K562 (cell line): ENCODE results near the gene SLIT2. TPM values are rescaled to one million over a fixed set of nuclear protein-coding genes. Genes with fewer than 3 reads are reported as not detected.

Source experiments
- ATAC-seq: fragments of 200-7000 bp; cut with Tn5 transposase; 3 replicates; pipeline ENCODE4 v1.9.1; 2020; ENCODE audit warnings: moderate library complexity
- BruUV-seq: library from RNA; stranded (reverse); fragments of 400-500 nt; replicated peaks from 2 replicates; lab custom pipeline; 2021; lab: Mats Ljungman, UMichigan
- CTCF ChIA-PET: fragments of 300-600 bp; formaldehyde crosslinking; extraction: SDS; loops from one replicate; lab custom pipeline; 2021; ENCODE audit warnings: low intra/inter-chr PET ratio; lab: Yijun Ruan, JAX
- POLR2A ChIA-PET: fragments of 300-600, 350-650 bp; sonication (Branson Sonifier 250); formaldehyde crosslinking; extraction: SDS; loops from one replicate; lab custom pipeline; 2021; ENCODE audit warnings: antibody characterized with exemption, inconsistent platforms; lab: Yijun Ruan, JAX
- DNase-seq, 4 experiments: peaks; one replicate each; pipeline versions ENCODE4 v3.0.0 to v3.0.0-alpha.2; 2011 to 2018; ENCODE audit warnings: low spot score in 3 of 4, mixed read lengths in 3 of 4; ENCODE audit errors: extremely low read depth in 1 of 4
- FAIRE-seq: peaks from 2 replicates; lab custom pipeline; 2011; peaks lifted over from hg19 to GRCh38; lab: Jason Lieb, UNC
- H2AFZ ChIP-seq: 2 replicates; pipeline ENCODE4 v1.6.0; 2011; ENCODE audit warnings: low read depth, low read length, control low read depth, inconsistent platforms
- H3K27ac ChIP-seq: fragments of 200-600 bp; 3 replicates; pipeline ENCODE4 v1.8.0; 2011; ENCODE audit warnings: low read depth, mild to moderate bottlenecking, control low read depth, inconsistent platforms, low read length, moderate library complexity, mixed read lengths; ENCODE audit errors: extremely low read depth
- H3K27me3 ChIP-seq, 2 experiments: fragments of 300-600 bp in 1 of 2; 2 replicates in 1 of 2; 3 replicates in 1 of 2; pipeline versions ENCODE4 v1.6.0 to v1.8.0; 2011; ENCODE audit warnings: inconsistent platforms in 2 of 2, low read length in 2 of 2, mild to moderate bottlenecking in 1 of 2, mixed read lengths in 1 of 2, moderate library complexity in 1 of 2; ENCODE audit not compliant: control insufficient read depth in 2 of 2, insufficient read depth in 2 of 2
- H3K36me3 ChIP-seq: fragments of 300-600 bp; 3 replicates; pipeline ENCODE4 v1.8.0; 2011; ENCODE audit warnings: mild to moderate bottlenecking, low read length, inconsistent platforms; ENCODE audit not compliant: control insufficient read depth, insufficient read depth
- H3K4me1 ChIP-seq, 2 experiments: fragments of 200-600 bp in 1 of 2; replicated peaks in 1 of 2; 2 replicates in 1 of 2; 3 replicates in 1 of 2; pipeline versions ENCODE4 v1.5.1 to v1.8.0; 2011; ENCODE audit warnings: inconsistent platforms in 2 of 2, low read length in 2 of 2, mild to moderate bottlenecking in 1 of 2, mixed read lengths in 1 of 2, moderate library complexity in 1 of 2; ENCODE audit not compliant: control insufficient read depth in 2 of 2, insufficient read depth in 2 of 2
- H3K4me2 ChIP-seq: 2 replicates; pipeline ENCODE4 v1.6.1; 2011; ENCODE audit warnings: low read length, control low read depth, inconsistent platforms, mixed read lengths; ENCODE audit not compliant: insufficient read depth
- H3K4me3 ChIP-seq: fragments of 200-600 bp; sonication (generic), shearing (Covaris generic); 2 replicates; pipeline ENCODE4 v1.5.1; 2016; ENCODE audit warnings: control low read depth, inconsistent platforms
- H3K79me2 ChIP-seq: fragments of 200-600 bp; 3 replicates; pipeline ENCODE4 v1.8.0; 2011; ENCODE audit warnings: low read length, inconsistent platforms; ENCODE audit not compliant: control insufficient read depth, insufficient read depth
- H3K9ac ChIP-seq, 2 experiments: 2 replicates each; pipeline versions ENCODE4 v1.6.0 to v1.6.1; 2011; ENCODE audit warnings: low read depth in 2 of 2, low read length in 2 of 2, control low read depth in 1 of 2, inconsistent platforms in 1 of 2, mild to moderate bottlenecking in 1 of 2, mixed read lengths in 1 of 2; ENCODE audit not compliant: insufficient read depth in 1 of 2
- H3K9me1 ChIP-seq: one replicate; pipeline ENCODE4 v1.6.0; 2011; ENCODE audit warnings: inconsistent platforms, mild to moderate bottlenecking, low read length, moderate library complexity; ENCODE audit not compliant: control insufficient read depth, insufficient read depth
- H3K9me3 ChIP-seq: replicated peaks from 2 replicates; pipeline ENCODE4 v1.5.1; 2011; ENCODE audit warnings: low read depth, low read length, inconsistent platforms; ENCODE audit not compliant: control insufficient read depth, insufficient read depth
- H4K20me1 ChIP-seq: replicated peaks from 2 replicates; pipeline ENCODE4 v1.6.1; 2011; ENCODE audit warnings: low read length, inconsistent platforms, mixed read lengths; ENCODE audit not compliant: control insufficient read depth, insufficient read depth
- ARID2 ChIP-seq: fragments of 450-650 bp; IDR thresholded peaks from 2 replicates; pipeline ENCODE4 v1.6.1; 2017; ENCODE audit warnings: antibody characterized with exemption, mild to moderate bottlenecking
- BRF1 ChIP-seq: IDR thresholded peaks from 3 replicates; pipeline ENCODE4 v1.6.1; 2011; ENCODE audit warnings: borderline replicate concordance, mild to moderate bottlenecking; ENCODE audit not compliant: insufficient read length; ENCODE audit errors: extremely low read depth
- CREM ChIP-seq: IDR thresholded peaks from 2 replicates; pipeline ENCODE4 v1.6.1; 2014; ENCODE audit warnings: antibody characterized with exemption, low read depth
- HDAC3 ChIP-seq: fragments of 450-650 bp; IDR thresholded peaks from 2 replicates; pipeline ENCODE4 v1.6.1; 2018; ENCODE audit warnings: borderline replicate concordance, mild to moderate bottlenecking, moderate library complexity; ENCODE audit not compliant: partially characterized antibody
- HDAC6 ChIP-seq: IDR thresholded peaks from 2 replicates; pipeline ENCODE4 v1.6.1; 2012; ENCODE audit warnings: low read depth, mild to moderate bottlenecking, control low read depth, inconsistent platforms, low read length, moderate library complexity
- KDM5B ChIP-seq: fragments of 200-600 bp; sonication (generic); IDR thresholded peaks from 2 replicates; pipeline ENCODE4 v1.6.1; 2012; ENCODE audit warnings: low read depth, mild to moderate bottlenecking, moderate library complexity, low read length, control low read depth, inconsistent platforms; ENCODE audit not compliant: insufficient replicate concordance
- MAFF ChIP-seq: IDR thresholded peaks from 2 replicates; pipeline ENCODE4 v1.6.1; 2012; ENCODE audit warnings: low read length, improper control_type of control experiment
- PHB ChIP-seq: fragments of 250-450 bp; sonication (Bioruptor Pico); IDR thresholded peaks from 2 replicates; pipeline ENCODE4 v1.5.0; 2021
- TAF7 ChIP-seq: fragments of 450-650 bp; IDR thresholded peaks from 2 replicates; pipeline ENCODE4 v1.6.1; 2016; ENCODE audit warnings: missing genetic modification characterization, missing compliant biosample characterization
- ZC3H4 ChIP-seq: sonication (generic); formaldehyde crosslinking; IDR thresholded peaks from 2 replicates; pipeline ENCODE4 v1.9.0; 2021; ENCODE audit warnings: missing genetic modification reagents, borderline replicate concordance
- ZKSCAN3 ChIP-seq: fragments of 250-450 bp; sonication (Bioruptor Pico); IDR thresholded peaks from 2 replicates; pipeline ENCODE4 v1.4.0; 2020
- WGBS: fragments of 100-300 bp; shearing (Covaris generic); methylation state at CpG from one replicate; pipeline ENCODE4 v1.1.6; 2016; ENCODE audit warnings: low coverage, mixed read lengths; ENCODE audit not compliant: insufficient coverage; ENCODE audit errors: missing lambda C conversion rate; 5-methylcytosine and 5-hydroxymethylcytosine counted together
- in situ Hi-C: fragments of 300-500 bp; cut with MboI; formaldehyde crosslinking; loops from 4 replicates; pipeline ENCODE4 v1.15.0; 2018; ENCODE audit warnings: inconsistent platforms, mixed read lengths
- intact Hi-C: fragments of 100-400 bp; cut with micrococcal nuclease; formaldehyde crosslinking; loops from 2 replicates; pipeline ENCODE4 v1.14.2; 2022
- polyA plus RNA-seq, 8 experiments: library from polyadenylated mRNA; depleted of rRNA in 4 of 8; stranded (reverse) in 5 of 8; unstranded in 3 of 8; fragments of >200 nt; fragmentation: Nextera tagmentation in 2 of 8; fragmentation: Illumina TruSeq in 1 of 8; extraction: Ambion mirVana in 2 of 8; extraction: Trizol in 1 of 8; gene quantifications; 2 replicates each; pipeline versions ENCODE4 v1.2.1 to v1.2.3, GENCODE V29; 2011 to 2014; ENCODE audit warnings: inconsistent platforms in 1 of 8, missing spikeins in 1 of 8
- total RNA-seq, 7 experiments: library from RNA; depleted of rRNA in 6 of 7; stranded (reverse); fragments of >200 nt in 6 of 7; fragmentation: Illumina TruSeq in 2 of 7; extraction: Trizol in 2 of 7; gene quantifications; 2 replicates each; pipeline versions ENCODE4 v1.2.1 to v1.2.3, GENCODE V29; 2011 to 2021; ENCODE audit warnings: low replicate concordance in 1 of 7
- TF ChIP-seq, protein P1 (sequence below): sonication (generic); formaldehyde crosslinking; IDR thresholded peaks from 2 replicates; pipeline ENCODE4 v1.9.0; 2022; ENCODE audit warnings: mild to moderate bottlenecking, missing genetic modification reagents
- TF ChIP-seq, protein P2 (sequence below): sonication (generic); formaldehyde crosslinking; IDR thresholded peaks from 2 replicates; pipeline ENCODE4 v1.8.1; 2023; ENCODE audit warnings: missing genetic modification reagents, mild to moderate bottlenecking, borderline replicate concordance
- TF ChIP-seq, protein P3 (sequence below): fragments of 200-800 bp; sonication (Bioruptor generic); IDR thresholded peaks from 2 replicates; pipeline ENCODE4 v1.6.1; 2017; ENCODE audit warnings: missing genetic modification characterization, missing compliant biosample characterization
- TF ChIP-seq, protein P4 (sequence below): fragments of 450-650 bp; conservative IDR thresholded peaks from 2 replicates; pipeline ENCODE4 v1.6.1; 2016; ENCODE audit warnings: missing genetic modification characterization, low read depth, mild to moderate bottlenecking, missing compliant biosample characterization, moderate library complexity

SLIT2 gene
- total and polyA plus RNA-seq, 9 of the 15 experiments (the other 6 are each of a cell fraction or from before 2014, with no cell fraction given), result 1.8 to 8.1 (median 4.1) TPM

DNA sequence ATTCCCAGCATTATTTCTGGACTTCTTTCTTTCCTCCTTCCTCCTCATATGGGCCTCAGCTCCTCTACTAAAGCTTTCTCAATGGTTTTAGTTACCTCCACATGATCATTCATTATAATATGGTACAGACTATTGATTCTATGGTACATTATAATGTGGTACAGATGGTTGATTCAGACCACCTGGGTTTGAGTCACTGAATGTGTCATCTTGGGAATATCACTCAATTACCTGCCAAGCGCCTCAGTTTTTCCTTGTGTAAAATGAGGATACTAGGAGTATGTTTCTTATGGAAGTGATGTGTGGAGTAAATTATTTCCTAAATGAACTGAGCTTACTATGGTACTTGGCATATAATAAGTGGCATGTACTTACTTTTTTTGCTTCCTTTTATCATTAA lies 27.7 kb downstream of the SLIT2 start:
- H4K20me1 ChIP-seq, result no peaks in the 10 kb centered on the region
- ChIA-PET CTCF (no interaction called here), POLR2A (no interaction called here)
- H2AFZ ChIP-seq, result no peak overlapping the region
- no peak for DNase-seq
- no peak overlapping the region for H3K27ac ChIP-seq
- no peaks in the 10 kb centered on the region for H3K4me1 ChIP-seq
- intact Hi-C loops, result no loop called here
- in situ Hi-C loops, result no loop called here
- no peaks in the 10 kb centered on the region for H3K9me1 ChIP-seq
- no peak overlapping the region for H3K4me2 ChIP-seq
- no peaks in the 10 kb centered on the region for H3K27me3 ChIP-seq
- 0% methylated on average over 1 of the region's 1 CpG for WGBS
- no TSS peak for BruUV-seq
- ATAC-seq, result no peak
- no peak for FAIRE-seq
- no peak overlapping the region for H3K4me3 ChIP-seq
- H3K9ac ChIP-seq, result no peak overlapping the region
- no peaks in the 10 kb centered on the region for H3K9me3 ChIP-seq
- no peaks in the 10 kb centered on the region for H3K36me3 ChIP-seq
- H3K79me2 ChIP-seq, result no peaks in the 10 kb centered on the region
- TF ChIP-seq ZKSCAN3 (CRISPR knock-in tag), result no peak
- no peak for TF ChIP-seq HDAC3
- no peak for TF ChIP-seq CREM
- TF ChIP-seq KDM5B, result no peak
- no peak for TF ChIP-seq BRF1
- no peak for TF ChIP-seq ZC3H4 (CRISPR knock-in tag)
- TF ChIP-seq, protein P1, sequence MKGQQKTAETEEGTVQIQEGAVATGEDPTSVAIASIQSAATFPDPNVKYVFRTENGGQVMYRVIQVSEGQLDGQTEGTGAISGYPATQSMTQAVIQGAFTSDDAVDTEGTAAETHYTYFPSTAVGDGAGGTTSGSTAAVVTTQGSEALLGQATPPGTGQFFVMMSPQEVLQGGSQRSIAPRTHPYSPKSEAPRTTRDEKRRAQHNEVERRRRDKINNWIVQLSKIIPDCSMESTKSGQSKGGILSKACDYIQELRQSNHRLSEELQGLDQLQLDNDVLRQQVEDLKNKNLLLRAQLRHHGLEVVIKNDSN (CRISPR knock-in tag), result no peak
- TF ChIP-seq MAFF, result no peak
- no peak for TF ChIP-seq HDAC6
- no peak for TF ChIP-seq TAF7 (tag)
- TF ChIP-seq, protein P2, sequence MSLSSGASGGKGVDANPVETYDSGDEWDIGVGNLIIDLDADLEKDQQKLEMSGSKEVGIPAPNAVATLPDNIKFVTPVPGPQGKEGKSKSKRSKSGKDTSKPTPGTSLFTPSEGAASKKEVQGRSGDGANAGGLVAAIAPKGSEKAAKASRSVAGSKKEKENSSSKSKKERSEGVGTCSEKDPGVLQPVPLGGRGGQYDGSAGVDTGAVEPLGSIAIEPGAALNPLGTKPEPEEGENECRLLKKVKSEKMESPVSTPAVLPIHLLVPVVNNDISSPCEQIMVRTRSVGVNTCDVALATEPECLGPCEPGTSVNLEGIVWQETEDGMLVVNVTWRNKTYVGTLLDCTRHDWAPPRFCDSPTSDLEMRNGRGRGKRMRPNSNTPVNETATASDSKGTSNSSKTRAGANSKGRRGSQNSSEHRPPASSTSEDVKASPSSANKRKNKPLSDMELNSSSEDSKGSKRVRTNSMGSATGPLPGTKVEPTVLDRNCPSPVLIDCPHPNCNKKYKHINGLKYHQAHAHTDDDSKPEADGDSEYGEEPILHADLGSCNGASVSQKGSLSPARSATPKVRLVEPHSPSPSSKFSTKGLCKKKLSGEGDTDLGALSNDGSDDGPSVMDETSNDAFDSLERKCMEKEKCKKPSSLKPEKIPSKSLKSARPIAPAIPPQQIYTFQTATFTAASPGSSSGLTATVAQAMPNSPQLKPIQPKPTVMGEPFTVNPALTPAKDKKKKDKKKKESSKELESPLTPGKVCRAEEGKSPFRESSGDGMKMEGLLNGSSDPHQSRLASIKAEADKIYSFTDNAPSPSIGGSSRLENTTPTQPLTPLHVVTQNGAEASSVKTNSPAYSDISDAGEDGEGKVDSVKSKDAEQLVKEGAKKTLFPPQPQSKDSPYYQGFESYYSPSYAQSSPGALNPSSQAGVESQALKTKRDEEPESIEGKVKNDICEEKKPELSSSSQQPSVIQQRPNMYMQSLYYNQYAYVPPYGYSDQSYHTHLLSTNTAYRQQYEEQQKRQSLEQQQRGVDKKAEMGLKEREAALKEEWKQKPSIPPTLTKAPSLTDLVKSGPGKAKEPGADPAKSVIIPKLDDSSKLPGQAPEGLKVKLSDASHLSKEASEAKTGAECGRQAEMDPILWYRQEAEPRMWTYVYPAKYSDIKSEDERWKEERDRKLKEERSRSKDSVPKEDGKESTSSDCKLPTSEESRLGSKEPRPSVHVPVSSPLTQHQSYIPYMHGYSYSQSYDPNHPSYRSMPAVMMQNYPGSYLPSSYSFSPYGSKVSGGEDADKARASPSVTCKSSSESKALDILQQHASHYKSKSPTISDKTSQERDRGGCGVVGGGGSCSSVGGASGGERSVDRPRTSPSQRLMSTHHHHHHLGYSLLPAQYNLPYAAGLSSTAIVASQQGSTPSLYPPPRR (CRISPR knock-in tag), result no peak
- TF ChIP-seq, protein P3, sequence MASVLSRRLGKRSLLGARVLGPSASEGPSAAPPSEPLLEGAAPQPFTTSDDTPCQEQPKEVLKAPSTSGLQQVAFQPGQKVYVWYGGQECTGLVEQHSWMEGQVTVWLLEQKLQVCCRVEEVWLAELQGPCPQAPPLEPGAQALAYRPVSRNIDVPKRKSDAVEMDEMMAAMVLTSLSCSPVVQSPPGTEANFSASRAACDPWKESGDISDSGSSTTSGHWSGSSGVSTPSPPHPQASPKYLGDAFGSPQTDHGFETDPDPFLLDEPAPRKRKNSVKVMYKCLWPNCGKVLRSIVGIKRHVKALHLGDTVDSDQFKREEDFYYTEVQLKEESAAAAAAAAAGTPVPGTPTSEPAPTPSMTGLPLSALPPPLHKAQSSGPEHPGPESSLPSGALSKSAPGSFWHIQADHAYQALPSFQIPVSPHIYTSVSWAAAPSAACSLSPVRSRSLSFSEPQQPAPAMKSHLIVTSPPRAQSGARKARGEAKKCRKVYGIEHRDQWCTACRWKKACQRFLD (CRISPR knock-in tag), result no peak
- TF ChIP-seq, protein P4, sequence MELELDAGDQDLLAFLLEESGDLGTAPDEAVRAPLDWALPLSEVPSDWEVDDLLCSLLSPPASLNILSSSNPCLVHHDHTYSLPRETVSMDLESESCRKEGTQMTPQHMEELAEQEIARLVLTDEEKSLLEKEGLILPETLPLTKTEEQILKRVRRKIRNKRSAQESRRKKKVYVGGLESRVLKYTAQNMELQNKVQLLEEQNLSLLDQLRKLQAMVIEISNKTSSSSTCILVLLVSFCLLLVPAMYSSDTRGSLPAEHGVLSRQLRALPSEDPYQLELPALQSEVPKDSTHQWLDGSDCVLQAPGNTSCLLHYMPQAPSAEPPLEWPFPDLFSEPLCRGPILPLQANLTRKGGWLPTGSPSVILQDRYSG (tag), result no peak
- TF ChIP-seq ARID2, result no peak
- TF ChIP-seq PHB (CRISPR knock-in tag), result no peak
